Gastroesophageal sphincter (tissue), 4 donors: ENCODE data around the gene RPL10A. TPM values are rescaled to one million over a fixed set of nuclear protein-coding genes. Genes with fewer than 3 reads are reported as not detected.

Source experiments
- ATAC-seq: fragments of 150-250 bp; one replicate; pipeline ENCODE4 v1.9.1; 2016; ENCODE audit warnings: mild to moderate bottlenecking, moderate library complexity
- H3K27ac ChIP-seq, 4 donors: fragments of 200-600 bp; sonication (generic) in 3 of 4; 1 replicate in 3 of 4; 2 replicates in 1 of 4; pipeline ENCODE4 v1.5.1; 2016 to 2019
- H3K27me3 ChIP-seq: fragments of 200-600 bp; sonication (generic); one replicate; pipeline ENCODE4 v1.5.1; 2019
- H3K36me3 ChIP-seq, 2 donors: fragments of 200-600 bp; sonication (generic); one replicate each; pipeline ENCODE4 v1.5.1; 2019; ENCODE audit warnings: control low read depth in 1 of 2
- H3K4me1 ChIP-seq, 3 donors: fragments of 200-600 bp; sonication (generic); 1 replicate in 2 of 3; 2 replicates in 1 of 3; pipeline ENCODE4 v1.5.1; 2016 to 2019; ENCODE audit warnings: control low read depth in 2 of 3
- H3K4me3 ChIP-seq, 2 donors: fragments of 200-600 bp; sonication (generic); one replicate each; pipeline ENCODE4 v1.5.1; 2019; ENCODE audit warnings: mild to moderate bottlenecking in 1 of 2, moderate library complexity in 1 of 2
- H3K9me3 ChIP-seq, 3 donors: fragments of 200-600 bp; sonication (generic); one replicate each; pipeline ENCODE4 v1.5.1; 2017 to 2019; ENCODE audit warnings: control low read depth in 2 of 3
- EP300 ChIP-seq: sonication (generic); formaldehyde crosslinking; IDR thresholded peaks from one replicate; pipeline ENCODE4 v1.6.1; 2017; ENCODE audit warnings: antibody characterized with exemption, mild to moderate bottlenecking
- POLR2A ChIP-seq, 2 donors: fragments of 450-650 bp; IDR thresholded peaks; one replicate each; pipeline ENCODE4 v1.6.1; 2017; ENCODE audit warnings: antibody characterized with exemption in 2 of 2, mild to moderate bottlenecking in 2 of 2, moderate library complexity in 1 of 2
- POLR2AphosphoS5 ChIP-seq: sonication (generic); formaldehyde crosslinking; IDR thresholded peaks from one replicate; pipeline ENCODE4 v1.6.1; 2017; ENCODE audit warnings: antibody characterized with exemption
- WGBS, 2 donors: methylation state at CpG; one replicate each; pipeline ENCODE4 v1.1.5; 2018; ENCODE audit warnings: low coverage in 1 of 2; 5-methylcytosine and 5-hydroxymethylcytosine counted together
- total RNA-seq, 4 donors: library from RNA; depleted of rRNA; stranded (reverse); fragments of >200 nt; gene quantifications; one replicate each; pipeline ENCODE4 v1.1.0, GENCODE V29; 2016
- TF ChIP-seq, protein P1 (sequence below), 4 experiments: fragments of 200-600 bp in 2 of 4; fragments of 450-650 bp in 2 of 4; sonication (generic) in 1 of 4; IDR thresholded peaks; one replicate each; pipeline ENCODE4 v1.5.1; 2017 to 2019; ENCODE audit warnings: antibody characterized with exemption in 4 of 4, mild to moderate bottlenecking in 2 of 4, moderate library complexity in 2 of 4

Gene RPL10A
- total RNA-seq, 4 donors from 2014 or later: 870 to 1,936 (median 1,411) TPM

DNA sequence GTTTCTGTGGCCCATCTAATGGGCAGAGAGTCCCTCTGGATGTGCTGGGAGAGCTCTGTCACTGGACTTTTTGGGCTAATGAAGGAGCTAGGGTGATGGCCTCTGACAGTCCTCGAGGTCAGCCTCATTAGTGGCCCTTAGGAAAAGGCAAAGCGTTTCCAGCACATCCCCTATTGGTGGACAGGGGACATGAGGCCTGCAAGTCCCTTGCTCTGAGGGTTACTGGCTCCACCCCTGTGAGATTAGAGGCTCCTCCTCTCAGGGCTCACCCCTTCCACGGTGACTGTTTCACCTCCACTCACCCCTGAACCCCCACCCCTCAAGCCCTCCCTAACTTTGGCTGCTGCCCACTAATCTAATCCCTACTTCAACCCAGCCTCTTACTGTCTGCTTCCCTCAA, 28.9 kb upstream of the RPL10A start:
- no peak overlapping the region for H3K27ac ChIP-seq
- ATAC-seq: no peak
- H3K9me3 ChIP-seq: no peaks in the 10 kb centered on the region
- H3K4me3 ChIP-seq: no peak overlapping the region
- H3K36me3 ChIP-seq: no peaks in the 10 kb centered on the region
- peaks cover 0 to 9% (median 0%) of the 10 kb centered on the region in 3 donors for H3K4me1 ChIP-seq
- no peaks in the 10 kb centered on the region for H3K27me3 ChIP-seq
- TF ChIP-seq POLR2AphosphoS5 (no peak), EP300 (no peak), POLR2A (IDR thresholded peaks at IDR 0.05) (no peak)
- TF ChIP-seq, protein P1, sequence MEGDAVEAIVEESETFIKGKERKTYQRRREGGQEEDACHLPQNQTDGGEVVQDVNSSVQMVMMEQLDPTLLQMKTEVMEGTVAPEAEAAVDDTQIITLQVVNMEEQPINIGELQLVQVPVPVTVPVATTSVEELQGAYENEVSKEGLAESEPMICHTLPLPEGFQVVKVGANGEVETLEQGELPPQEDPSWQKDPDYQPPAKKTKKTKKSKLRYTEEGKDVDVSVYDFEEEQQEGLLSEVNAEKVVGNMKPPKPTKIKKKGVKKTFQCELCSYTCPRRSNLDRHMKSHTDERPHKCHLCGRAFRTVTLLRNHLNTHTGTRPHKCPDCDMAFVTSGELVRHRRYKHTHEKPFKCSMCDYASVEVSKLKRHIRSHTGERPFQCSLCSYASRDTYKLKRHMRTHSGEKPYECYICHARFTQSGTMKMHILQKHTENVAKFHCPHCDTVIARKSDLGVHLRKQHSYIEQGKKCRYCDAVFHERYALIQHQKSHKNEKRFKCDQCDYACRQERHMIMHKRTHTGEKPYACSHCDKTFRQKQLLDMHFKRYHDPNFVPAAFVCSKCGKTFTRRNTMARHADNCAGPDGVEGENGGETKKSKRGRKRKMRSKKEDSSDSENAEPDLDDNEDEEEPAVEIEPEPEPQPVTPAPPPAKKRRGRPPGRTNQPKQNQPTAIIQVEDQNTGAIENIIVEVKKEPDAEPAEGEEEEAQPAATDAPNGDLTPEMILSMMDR (IDR thresholded peaks at IDR 0.05): no peak
- 28 to 43% methylated on average over 3 of the region's 3 CpGs for WGBS, 2 donors

DNA sequence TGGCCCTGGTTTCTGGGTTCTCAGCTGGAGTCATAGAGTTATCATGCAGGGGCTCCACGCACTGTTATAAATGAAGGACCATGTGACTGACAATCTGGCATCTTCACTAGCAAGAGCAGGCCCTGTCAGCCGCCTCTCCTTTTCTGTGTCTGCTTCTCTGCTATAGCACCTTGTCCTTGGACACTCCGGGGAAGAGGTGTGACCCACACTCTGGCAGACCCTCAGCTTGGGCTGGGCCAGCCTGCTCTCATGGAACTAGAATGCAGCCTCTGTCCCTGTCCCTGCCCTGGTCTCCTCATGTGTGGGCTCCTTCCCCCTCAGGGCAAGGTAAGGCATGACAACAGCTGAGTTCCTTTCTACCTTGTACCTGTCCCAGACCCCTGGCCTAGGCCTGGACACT, 27.0 kb upstream of the RPL10A start:
- TF ChIP-seq POLR2A (IDR thresholded peaks at IDR 0.05): no peak
- TF ChIP-seq, protein P1 (IDR thresholded peaks at IDR 0.05): no peak
- TF ChIP-seq EP300: no peak
- TF ChIP-seq POLR2AphosphoS5: no peak

DNA sequence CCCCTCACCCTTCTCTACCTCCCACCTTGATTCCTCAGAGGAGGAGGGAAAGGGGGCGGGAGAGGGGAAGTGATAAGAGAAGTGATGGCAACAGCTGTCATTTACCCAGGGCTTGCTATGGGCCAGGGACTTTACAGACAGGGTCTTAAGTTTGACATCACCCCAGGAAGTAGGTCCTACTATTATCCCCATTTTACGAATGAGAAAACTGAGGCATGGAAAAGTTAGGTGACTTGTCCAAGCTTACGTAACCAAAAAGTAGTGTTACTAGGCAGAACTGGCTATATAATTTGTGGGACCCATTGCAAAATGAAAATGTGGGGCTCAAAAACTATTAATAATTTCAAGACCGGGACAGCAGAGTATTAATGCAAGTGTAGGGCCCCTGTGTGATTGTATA, 26.6 kb upstream of the RPL10A start:
- Histone ChIP-seq H3K27ac (no peak overlapping the region), H3K27me3 (no peaks in the 10 kb centered on the region), H3K9me3 (no peaks in the 10 kb centered on the region), H3K4me3 (no peak overlapping the region), H3K4me1 (no peaks in the 10 kb centered on the region), H3K36me3 (no peaks in the 10 kb centered on the region)
- no peak for ATAC-seq
- no peak for TF ChIP-seq POLR2AphosphoS5
- no peak for TF ChIP-seq EP300
- TF ChIP-seq, protein P1 (IDR thresholded peaks at IDR 0.05): no peak
- 83 to 90% methylated on average over 2 to 4 of the region's 4 CpGs for WGBS, 2 donors

More for the DNA sequence above, 27.0 kb upstream of the RPL10A start:
- WGBS, 2 donors: 80 to 90% methylated on average over 2 to 3 of the region's 3 CpGs
- Histone ChIP-seq H3K27ac (no peak overlapping the region), H3K4me3 (no peak overlapping the region), H3K9me3 (no peaks in the 10 kb centered on the region), H3K4me1 (no peaks in the 10 kb centered on the region), H3K27me3 (no peaks in the 10 kb centered on the region), H3K36me3 (no peaks in the 10 kb centered on the region)
- no peak for ATAC-seq

DNA sequence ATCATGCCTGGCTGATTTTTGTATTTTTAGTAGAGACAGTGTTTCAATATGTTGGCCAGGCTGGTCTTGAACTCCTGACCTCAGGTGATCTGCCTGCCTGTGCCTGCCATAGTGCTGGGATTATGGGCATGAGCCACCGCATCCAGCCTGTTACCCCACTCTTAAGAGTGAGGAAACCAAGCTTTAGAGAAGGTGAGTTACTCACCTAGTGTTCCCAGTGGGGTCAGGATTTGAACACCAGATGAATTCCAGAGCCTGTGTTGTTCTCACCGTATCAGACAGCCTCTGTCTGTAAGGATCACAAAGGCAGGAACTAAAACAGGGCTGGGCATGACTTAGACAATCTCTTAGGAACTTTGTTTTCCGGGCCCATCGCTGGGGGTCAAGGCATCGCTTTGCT, 25.5 kb upstream of the RPL10A start:
- ATAC-seq: no peak
- TF ChIP-seq POLR2A (IDR thresholded peaks at IDR 0.05): no peak
- no peak for TF ChIP-seq EP300
- TF ChIP-seq, protein P1 (IDR thresholded peaks at IDR 0.05): no peak
- TF ChIP-seq POLR2AphosphoS5: no peak
- no peaks in the 10 kb centered on the region for H3K27me3 ChIP-seq
- H3K9me3 ChIP-seq: no peaks in the 10 kb centered on the region
- no peaks in the 10 kb centered on the region for H3K4me1 ChIP-seq
- H3K4me3 ChIP-seq: no peak overlapping the region
- H3K27ac ChIP-seq: no peak overlapping the region
- H3K36me3 ChIP-seq: no peaks in the 10 kb centered on the region
- 46 to 82% methylated on average over 2 to 4 of the region's 5 CpGs for WGBS, 2 donors

DNA sequence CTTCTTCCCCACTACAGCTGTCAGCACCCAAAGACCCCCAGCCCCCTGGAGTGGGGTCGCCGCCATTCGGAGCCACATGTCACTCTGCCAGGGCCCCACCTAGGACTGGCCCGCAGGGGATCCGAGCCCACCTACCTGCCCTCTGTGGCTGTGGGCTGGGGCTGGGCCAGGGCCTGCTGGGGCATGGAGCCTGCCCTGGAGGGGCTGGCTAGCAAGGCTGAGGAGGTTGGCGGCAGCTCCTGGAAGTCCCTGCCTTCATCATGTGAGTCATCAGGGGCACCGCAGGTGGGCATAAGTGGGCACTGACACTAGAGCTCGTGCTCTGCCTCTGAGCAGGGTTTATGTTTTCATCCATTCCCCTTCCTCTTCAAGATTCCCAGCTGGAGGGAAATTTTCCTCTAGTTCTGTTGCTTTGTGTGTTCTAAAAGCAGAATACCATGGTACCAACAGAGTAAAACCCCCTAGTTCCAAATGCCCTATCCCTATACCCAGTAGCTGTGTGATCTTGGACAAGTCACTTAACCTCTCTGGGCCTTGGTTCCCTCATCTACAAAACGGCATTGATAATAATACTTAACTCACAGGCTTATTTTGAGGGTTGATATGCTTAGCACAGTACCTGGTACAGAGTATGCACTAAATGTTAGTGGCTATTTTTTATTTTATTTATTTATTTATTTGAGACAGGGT, 24.7 kb upstream of the RPL10A start:
- WGBS, 2 donors: 73 to 81% methylated on average over 3 of the region's 9 CpGs
- Histone ChIP-seq H3K27me3 (no peaks in the 10 kb centered on the region), H3K27ac (no peak overlapping the region), H3K9me3 (no peaks in the 10 kb centered on the region), H3K4me1 (no peaks in the 10 kb centered on the region), H3K36me3 (no peaks in the 10 kb centered on the region), H3K4me3 (no peak overlapping the region)
- TF ChIP-seq, protein P1 (IDR thresholded peaks at IDR 0.05): no peak
- no peak for TF ChIP-seq EP300
- TF ChIP-seq POLR2A (IDR thresholded peaks at IDR 0.05): no peak
- TF ChIP-seq POLR2AphosphoS5: no peak
- no peak for ATAC-seq
